ENCODE data around the gene RTN4.

Gene RTN4

GRCh38 chr2:54955358-54956110 lies 94.7 kb downstream of the RTN4 start:
- no peak overlapping the region for H3K4me3 ChIP-seq (ENCODE audit: low read depth, low read length)

GRCh38 chr2:54954705-54955357 lies 95.4 kb downstream of the RTN4 start:
- H3K4me3 ChIP-seq (ENCODE audit: low read depth, low read length): no peak overlapping the region

- H3K4me3 ChIP-seq (ENCODE audit: low read depth, low read length): no peak overlapping the region
These were observed 96.1 kb downstream of the RTN4 start for GRCh38 chr2:54954158-54954557.

GRCh38 chr2:54952978-54953456 lies 97.2 kb downstream of the RTN4 start:
- no peak overlapping the region for H3K4me3 ChIP-seq (ENCODE audit: low read depth, low read length)

- no peak overlapping the region for H3K4me3 ChIP-seq (ENCODE audit: low read depth, low read length)
These were observed 97.8 kb downstream of the RTN4 start for GRCh38 chr2:54952425-54952824.

- H3K4me3 ChIP-seq (ENCODE audit: low read depth, low read length): no peak overlapping the region
These were observed 99.4 kb downstream of the RTN4 start for GRCh38 chr2:54950811-54951210.

GRCh38 chr2:54949431-54949830 lies 100.8 kb downstream of the RTN4 start:
- no peak overlapping the region for H3K4me3 ChIP-seq (ENCODE audit: low read depth, low read length)

GRCh38 chr2:54948120-54948519 lies 102.1 kb downstream of the RTN4 start:
- H3K4me3 ChIP-seq (ENCODE audit: low read depth, low read length): no peak overlapping the region

- H3K4me3 ChIP-seq (ENCODE audit: low read depth, low read length): no peak overlapping the region
These were observed 102.6 kb downstream of the RTN4 start for GRCh38 chr2:54947646-54948045.

- H3K4me3 ChIP-seq (ENCODE audit: low read depth, low read length): no peak overlapping the region
These were observed 103.1 kb downstream of the RTN4 start for GRCh38 chr2:54947136-54947535.

GRCh38 chr2:54946220-54946805 lies 103.9 kb downstream of the RTN4 start:
- no peak overlapping the region for H3K4me3 ChIP-seq (ENCODE audit: low read depth, low read length)

GRCh38 chr2:54945391-54946219 lies 104.6 kb downstream of the RTN4 start:
- H3K4me3 ChIP-seq (ENCODE audit: low read depth, low read length): no peak overlapping the region

GRCh38 chr2:54944724-54945326 lies 105.4 kb downstream of the RTN4 start:
- H3K4me3 ChIP-seq (ENCODE audit: low read depth, low read length): no peak overlapping the region

GRCh38 chr2:54942373-54942772 lies 107.9 kb downstream of the RTN4 start:
- no peak overlapping the region for H3K4me3 ChIP-seq (ENCODE audit: low read depth, low read length)

GRCh38 chr2:54941248-54941984 lies 108.8 kb downstream of the RTN4 start:
- no peak overlapping the region for H3K4me3 ChIP-seq (ENCODE audit: low read depth, low read length)

- no peak overlapping the region for H3K4me3 ChIP-seq (ENCODE audit: low read depth, low read length)
These were observed 109.5 kb downstream of the RTN4 start for GRCh38 chr2:54940723-54941122.

GRCh38 chr2:54939446-54940118 lies 110.7 kb downstream of the RTN4 start:
- no peak overlapping the region for H3K4me3 ChIP-seq (ENCODE audit: low read depth, low read length)

GRCh38 chr2:54936766-54937165 lies 113.5 kb downstream of the RTN4 start:
- H3K4me3 ChIP-seq (ENCODE audit: low read depth, low read length): no peak overlapping the region

- H3K4me3 ChIP-seq (ENCODE audit: low read depth, low read length): no peak overlapping the region
These were observed 114.9 kb downstream of the RTN4 start for GRCh38 chr2:54935389-54935788.

GRCh38 chr2:54931473-54931872 lies 118.8 kb downstream of the RTN4 start:
- no peak overlapping the region for H3K4me3 ChIP-seq (ENCODE audit: low read depth, low read length)

All from iPS-11a (cell line).